ENCODE measurements around the gene LRBA. TPM values are rescaled to one million over a fixed set of nuclear protein-coding genes. Genes with fewer than 3 reads are reported as not detected.

The LRBA gene
- total RNA-seq, 1 donor from 2014 or later, result 103 TPM

DNA sequence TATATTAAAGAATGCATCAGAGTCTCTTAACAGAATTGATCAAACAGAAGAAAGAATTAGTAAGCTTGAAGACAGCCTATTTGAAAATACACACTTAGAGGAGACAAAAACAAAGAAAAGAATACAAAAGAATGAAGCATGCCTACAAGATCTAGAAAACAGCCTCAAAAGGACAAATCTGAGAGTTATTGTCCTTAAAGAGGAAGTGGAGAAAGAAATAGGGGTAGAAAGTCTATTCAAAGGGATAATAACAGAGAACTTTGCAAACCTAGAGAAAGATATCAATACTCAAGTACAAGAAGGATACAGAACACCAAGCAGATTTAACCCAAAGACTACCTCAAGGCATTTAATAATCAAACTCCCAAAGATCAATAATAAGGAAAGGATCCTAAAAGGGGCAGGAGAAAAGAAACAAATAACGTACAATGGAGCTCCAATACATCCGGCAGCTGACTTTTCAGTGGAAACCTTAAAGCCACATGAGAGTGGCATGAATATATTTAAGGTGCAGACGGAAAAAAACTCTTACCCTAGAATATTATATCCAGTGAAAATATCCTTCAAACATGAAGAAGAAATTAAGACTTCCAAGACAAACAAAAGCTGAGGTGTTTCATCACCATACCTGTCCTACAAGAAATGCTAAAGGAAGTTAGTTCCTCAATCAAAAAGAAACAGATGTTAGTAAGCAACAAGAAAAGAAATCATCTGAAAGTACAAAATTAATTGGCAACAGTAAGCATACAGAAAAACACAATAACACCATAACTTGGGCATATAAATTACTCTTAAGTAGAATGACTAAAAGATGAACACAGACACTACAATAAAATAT lies 36.1 kb downstream of the LRBA start:
- no peak for FAIRE-seq
- Histone ChIP-seq H3K27me3 (ENCODE audit: control insufficient read depth, insufficient read depth, low read length) (no peaks in the 10 kb centered on the region), H3K36me3 (ENCODE audit: control insufficient read depth, insufficient read depth, low read length) (no peaks in the 10 kb centered on the region)

DNA sequence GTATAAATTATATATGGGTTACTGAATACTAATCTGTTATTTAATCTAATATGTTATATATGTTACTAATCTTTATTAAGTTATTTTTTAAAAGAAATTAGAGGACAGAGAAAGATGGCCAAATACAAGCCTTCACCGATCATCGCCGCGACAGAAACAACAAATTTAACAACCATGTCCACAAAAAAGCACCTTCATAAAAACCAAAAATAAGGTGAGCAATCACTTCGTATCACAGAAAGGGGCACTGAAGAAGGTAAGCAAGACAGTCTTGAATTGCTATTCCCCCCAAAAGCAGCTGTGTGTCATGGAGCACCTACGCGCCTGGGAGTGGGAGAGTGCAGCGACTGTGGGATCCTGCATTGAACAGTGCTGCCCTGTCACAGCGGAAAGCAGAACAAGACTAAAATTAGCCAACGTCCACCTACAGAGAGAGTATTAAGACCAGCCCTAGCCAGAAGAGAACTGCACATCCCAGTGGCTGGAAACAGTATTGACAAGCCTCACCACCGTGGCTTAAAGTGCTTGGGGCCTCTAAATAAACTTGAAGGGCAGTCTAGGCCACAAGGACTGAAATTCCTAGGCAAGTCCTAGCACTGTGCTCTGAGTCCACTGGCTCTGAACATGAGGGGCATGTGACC lies 38.5 kb downstream of the LRBA start:
- TF ChIP-seq, protein P1, sequence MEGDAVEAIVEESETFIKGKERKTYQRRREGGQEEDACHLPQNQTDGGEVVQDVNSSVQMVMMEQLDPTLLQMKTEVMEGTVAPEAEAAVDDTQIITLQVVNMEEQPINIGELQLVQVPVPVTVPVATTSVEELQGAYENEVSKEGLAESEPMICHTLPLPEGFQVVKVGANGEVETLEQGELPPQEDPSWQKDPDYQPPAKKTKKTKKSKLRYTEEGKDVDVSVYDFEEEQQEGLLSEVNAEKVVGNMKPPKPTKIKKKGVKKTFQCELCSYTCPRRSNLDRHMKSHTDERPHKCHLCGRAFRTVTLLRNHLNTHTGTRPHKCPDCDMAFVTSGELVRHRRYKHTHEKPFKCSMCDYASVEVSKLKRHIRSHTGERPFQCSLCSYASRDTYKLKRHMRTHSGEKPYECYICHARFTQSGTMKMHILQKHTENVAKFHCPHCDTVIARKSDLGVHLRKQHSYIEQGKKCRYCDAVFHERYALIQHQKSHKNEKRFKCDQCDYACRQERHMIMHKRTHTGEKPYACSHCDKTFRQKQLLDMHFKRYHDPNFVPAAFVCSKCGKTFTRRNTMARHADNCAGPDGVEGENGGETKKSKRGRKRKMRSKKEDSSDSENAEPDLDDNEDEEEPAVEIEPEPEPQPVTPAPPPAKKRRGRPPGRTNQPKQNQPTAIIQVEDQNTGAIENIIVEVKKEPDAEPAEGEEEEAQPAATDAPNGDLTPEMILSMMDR (IDR thresholded peaks at IDR 0.05; ENCODE audit: insufficient read depth, low read length, severe bottlenecking), result no peak
- Histone ChIP-seq H3K27me3 (ENCODE audit: control insufficient read depth, insufficient read depth, low read length) (no peaks in the 10 kb centered on the region), H3K36me3 (ENCODE audit: control insufficient read depth, insufficient read depth, low read length) (no peaks in the 10 kb centered on the region), H3K4me3 (ENCODE audit: low read depth, low read length) (no peak overlapping the region)
- FAIRE-seq (no peak), DNase-seq (ENCODE audit: low read depth) (no peak)

More for the DNA sequence above, 36.1 kb downstream of the LRBA start:
- TF ChIP-seq, protein P1 (IDR thresholded peaks at IDR 0.05; ENCODE audit: insufficient read depth, low read length, severe bottlenecking), result no peak
- DNase-seq (ENCODE audit: low read depth), result peak; percentile 34
- H3K4me3 ChIP-seq (ENCODE audit: low read depth, low read length), result no peak overlapping the region

DNA sequence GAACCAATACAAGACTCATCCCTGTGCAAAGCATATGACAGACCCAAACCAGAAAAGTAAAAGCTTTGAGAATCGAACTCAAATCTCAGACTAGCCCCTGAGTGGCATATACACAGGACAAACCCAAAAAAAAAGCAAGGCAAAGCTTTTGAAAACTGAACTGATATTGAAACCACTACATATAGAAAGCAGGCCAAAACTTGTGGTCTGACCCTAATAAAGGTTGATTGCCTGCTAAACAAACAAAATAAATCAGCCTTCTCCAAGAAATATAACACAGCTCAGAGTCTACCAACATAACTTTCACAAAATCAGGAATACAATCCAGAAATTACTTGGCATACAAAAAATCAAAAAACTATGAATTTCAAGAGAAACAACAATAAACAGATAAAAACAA lies 40.3 kb downstream of the LRBA start:
- no peaks in the 10 kb centered on the region for H3K27me3 ChIP-seq (ENCODE audit: control insufficient read depth, insufficient read depth, low read length)
- TF ChIP-seq, protein P1 (IDR thresholded peaks at IDR 0.05; ENCODE audit: insufficient read depth, low read length, severe bottlenecking), result no peak
- no peak overlapping the region for H3K4me3 ChIP-seq (ENCODE audit: low read depth, low read length)
- DNase-seq (ENCODE audit: low read depth) (no peak), FAIRE-seq (no peak)
- no peaks in the 10 kb centered on the region for H3K36me3 ChIP-seq (ENCODE audit: control insufficient read depth, insufficient read depth, low read length)

DNA sequence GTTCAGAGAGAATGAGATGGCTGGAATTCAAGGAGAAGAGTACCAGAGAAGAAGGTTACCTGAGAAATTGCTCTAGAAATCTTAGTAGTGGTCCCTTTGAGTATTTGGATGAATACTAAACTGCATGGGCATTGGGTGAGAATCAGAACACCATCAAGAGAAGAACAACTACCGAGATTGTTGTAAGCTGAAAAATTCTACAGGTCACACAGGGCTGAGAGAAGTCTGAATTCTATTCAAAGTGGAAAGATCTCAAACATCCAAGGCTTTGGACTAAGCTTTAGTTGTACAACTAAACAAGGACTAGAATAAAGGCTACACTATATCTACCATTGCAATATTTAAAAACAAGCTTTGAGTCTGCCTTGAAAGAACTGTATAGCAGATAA lies 40.8 kb downstream of the LRBA start:
- Histone ChIP-seq H3K27me3 (ENCODE audit: control insufficient read depth, insufficient read depth, low read length) (no peaks in the 10 kb centered on the region), H3K4me3 (ENCODE audit: low read depth, low read length) (no peak overlapping the region), H3K36me3 (ENCODE audit: control insufficient read depth, insufficient read depth, low read length) (no peaks in the 10 kb centered on the region)
- TF ChIP-seq, protein P1 (IDR thresholded peaks at IDR 0.05; ENCODE audit: insufficient read depth, low read length, severe bottlenecking), result no peak
- DNase-seq (ENCODE audit: low read depth) (no peak), FAIRE-seq (no peak)

DNA sequence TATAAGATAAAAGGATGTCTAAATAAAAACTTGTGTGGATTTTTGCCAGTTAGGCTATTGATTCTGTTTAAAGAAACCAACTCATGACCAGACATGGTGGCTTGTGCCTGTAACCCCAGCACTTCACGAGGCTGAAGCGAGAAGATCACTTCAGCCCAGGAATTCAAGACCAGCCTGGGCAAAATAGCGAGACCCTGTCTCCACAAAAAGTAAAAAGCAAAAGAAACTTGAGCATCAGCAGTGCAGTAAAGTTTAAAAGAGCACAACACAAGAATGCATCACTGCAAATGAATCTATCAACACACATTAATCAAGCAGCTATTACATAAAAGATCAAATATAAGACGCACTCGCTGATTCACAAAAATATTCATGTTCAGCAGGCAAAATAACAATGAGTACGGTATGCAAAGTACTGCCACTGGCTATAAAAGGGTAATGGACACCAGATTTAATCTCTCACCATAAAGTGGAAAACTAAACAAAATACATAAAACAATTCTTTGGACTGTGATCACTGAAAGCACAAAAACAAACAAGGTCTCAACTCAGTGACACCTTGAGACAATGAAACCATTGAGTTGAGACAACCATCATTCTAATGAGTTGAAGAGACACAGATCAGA lies 41.3 kb downstream of the LRBA start:
- DNase-seq (ENCODE audit: low read depth), result peak; percentile 30
- Histone ChIP-seq H3K27me3 (ENCODE audit: control insufficient read depth, insufficient read depth, low read length) (no peaks in the 10 kb centered on the region), H3K4me3 (ENCODE audit: low read depth, low read length) (no peak overlapping the region), H3K36me3 (ENCODE audit: control insufficient read depth, insufficient read depth, low read length) (no peaks in the 10 kb centered on the region)
- FAIRE-seq, result no peak
- TF ChIP-seq, protein P1 (IDR thresholded peaks at IDR 0.05; ENCODE audit: insufficient read depth, low read length, severe bottlenecking), result no peak

Data from bronchial epithelial cell (primary cell).